Breast epithelium (tissue), 3 donors: ENCODE data around the gene ABHD4.

Source experiments
- POLR2A ChIP-seq: fragments of 450-650 bp; IDR thresholded peaks from one replicate; pipeline ENCODE4 v1.6.1; 2016; ENCODE audit warnings: antibody characterized with exemption, mild to moderate bottlenecking, moderate library complexity
- POLR2AphosphoS5 ChIP-seq, 3 donors: sonication (generic); formaldehyde crosslinking; IDR thresholded peaks; one replicate each; pipeline ENCODE4 v1.6.1; 2017; ENCODE audit warnings: antibody characterized with exemption in 3 of 3
- TF ChIP-seq, protein P1 (sequence below), 3 donors: fragments of 450-650 bp; IDR thresholded peaks; one replicate each; pipeline ENCODE4 v1.5.1; 2016 to 2017; ENCODE audit warnings: antibody characterized with exemption in 3 of 3, mild to moderate bottlenecking in 3 of 3, moderate library complexity in 3 of 3

DNA sequence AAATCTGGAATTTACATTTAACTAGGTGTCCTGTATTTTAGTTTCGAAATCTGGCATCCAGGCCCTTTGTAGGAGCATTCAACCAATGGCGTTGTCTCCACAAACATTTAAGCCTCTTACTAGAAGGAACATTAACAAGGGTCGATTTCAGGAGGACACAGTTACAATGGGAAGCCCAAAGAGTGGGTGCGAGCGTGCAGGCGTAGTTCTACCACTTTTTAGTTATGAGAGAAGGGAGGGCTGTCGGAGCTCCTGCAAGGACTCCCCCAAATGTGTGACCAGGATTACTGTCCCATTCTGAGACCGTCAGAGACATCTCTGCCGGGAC is 365 bp upstream of the ABHD4 start:
- TF ChIP-seq, protein P1, sequence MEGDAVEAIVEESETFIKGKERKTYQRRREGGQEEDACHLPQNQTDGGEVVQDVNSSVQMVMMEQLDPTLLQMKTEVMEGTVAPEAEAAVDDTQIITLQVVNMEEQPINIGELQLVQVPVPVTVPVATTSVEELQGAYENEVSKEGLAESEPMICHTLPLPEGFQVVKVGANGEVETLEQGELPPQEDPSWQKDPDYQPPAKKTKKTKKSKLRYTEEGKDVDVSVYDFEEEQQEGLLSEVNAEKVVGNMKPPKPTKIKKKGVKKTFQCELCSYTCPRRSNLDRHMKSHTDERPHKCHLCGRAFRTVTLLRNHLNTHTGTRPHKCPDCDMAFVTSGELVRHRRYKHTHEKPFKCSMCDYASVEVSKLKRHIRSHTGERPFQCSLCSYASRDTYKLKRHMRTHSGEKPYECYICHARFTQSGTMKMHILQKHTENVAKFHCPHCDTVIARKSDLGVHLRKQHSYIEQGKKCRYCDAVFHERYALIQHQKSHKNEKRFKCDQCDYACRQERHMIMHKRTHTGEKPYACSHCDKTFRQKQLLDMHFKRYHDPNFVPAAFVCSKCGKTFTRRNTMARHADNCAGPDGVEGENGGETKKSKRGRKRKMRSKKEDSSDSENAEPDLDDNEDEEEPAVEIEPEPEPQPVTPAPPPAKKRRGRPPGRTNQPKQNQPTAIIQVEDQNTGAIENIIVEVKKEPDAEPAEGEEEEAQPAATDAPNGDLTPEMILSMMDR (IDR thresholded peaks at IDR 0.05): no peak
- TF ChIP-seq POLR2A (no peak), POLR2AphosphoS5 (IDR thresholded peaks at IDR 0.05) (no peak)
